GM12891 (cell line): ENCODE results near the gene NUP58.

Source experiments
- DNase-seq: peaks from one replicate; pipeline ENCODE4 v3.0.0; 2011; ENCODE audit warnings: low spot score; ENCODE audit not compliant: insufficient read length
- FAIRE-seq: peaks from 2 replicates; lab custom pipeline; 2011; peaks lifted over from hg19 to GRCh38; lab: Jason Lieb, UNC
- PAX5 ChIP-seq: IDR thresholded peaks from 2 replicates; pipeline ENCODE4 v1.6.1; 2011; ENCODE audit warnings: low read length, moderate library complexity, mild to moderate bottlenecking; ENCODE audit not compliant: insufficient read depth, severe bottlenecking
- POLR2A ChIP-seq: IDR thresholded peaks from 2 replicates; pipeline ENCODE4 v1.6.1; 2011; ENCODE audit warnings: low read depth, low read length, control low read depth
- POLR2AphosphoS5 ChIP-seq: IDR thresholded peaks from 2 replicates; pipeline ENCODE4 v1.6.1; 2011; ENCODE audit warnings: low read depth, low read length, control low read depth
- POU2F2 ChIP-seq: IDR thresholded peaks from 2 replicates; pipeline ENCODE4 v1.6.1; 2011; ENCODE audit warnings: low read depth, mild to moderate bottlenecking, control low read depth, low read length, moderate library complexity
- SPI1 ChIP-seq: IDR thresholded peaks from 2 replicates; pipeline ENCODE4 v1.6.1; 2011; ENCODE audit warnings: low read depth, low read length, control low read depth
- TAF1 ChIP-seq: IDR thresholded peaks from 2 replicates; pipeline ENCODE4 v1.6.1; 2011; ENCODE audit warnings: low read depth, low read length, control low read depth

Gene NUP58

GRCh38 chr13:25280396-25280795 is 21.0 kb upstream of the NUP58 start:
- TF ChIP-seq SPI1, result no peak
- TF ChIP-seq POU2F2, result no peak
- no peak for TF ChIP-seq POLR2A
- no peak for TF ChIP-seq TAF1
- no peak for TF ChIP-seq PAX5
- no peak for TF ChIP-seq POLR2AphosphoS5
- FAIRE-seq, result no peak
- DNase-seq, result no peak

GRCh38 chr13:25281193-25281934 is 20.1 kb upstream of the NUP58 start:
- TF ChIP-seq TAF1, result no peak
- no peak for DNase-seq
- peak; percentile 90 for FAIRE-seq

- no peak for TF ChIP-seq TAF1
- no peak for TF ChIP-seq POLR2AphosphoS5
- no peak for TF ChIP-seq POLR2A
- peak; percentile 54 for FAIRE-seq
- DNase-seq, result no peak
These were observed 19.5 kb upstream of the NUP58 start for GRCh38 chr13:25281935-25282332.

GRCh38 chr13:25286308-25286968 is 15.0 kb upstream of the NUP58 start:
- TF ChIP-seq POLR2A, result no peak
- TF ChIP-seq SPI1, result 0 out of 2 replicates have a peak, but pooled peaks have one; percentile 41
- DNase-seq (no peak), FAIRE-seq (peak; percentile 90)

- DNase-seq (peak; percentile 89), FAIRE-seq (peak; percentile 96)
- TF ChIP-seq POU2F2 (no peak), PAX5 (no peak), SPI1 (peak; percentile 49; the same call in 1 of the 2 replicates), TAF1 (peak; percentile 62; the same call in 1 of the 2 replicates), POLR2AphosphoS5 (peak; percentile 57; the same call in 1 of the 2 replicates), POLR2A (peak; percentile 63)
These were observed 14.2 kb upstream of the NUP58 start, which contains the start of gene MTMR6 for GRCh38 chr13:25286969-25287961. MTMR6 (minus strand) TSS chr13:25287488; CDS start chr13:25287247, 241 bp downstream.

GRCh38 chr13:25288966-25289365 is 12.5 kb upstream of the NUP58 start:
- FAIRE-seq (no peak), DNase-seq (no peak)
- TF ChIP-seq POU2F2 (no peak), TAF1 (no peak), POLR2A (no peak), SPI1 (no peak), POLR2AphosphoS5 (no peak)

GRCh38 chr13:25291691-25292090 is 9.7 kb upstream of the NUP58 start:
- no peak for TF ChIP-seq POLR2A
- no peak for TF ChIP-seq POLR2AphosphoS5
- TF ChIP-seq POU2F2, result no peak
- TF ChIP-seq TAF1, result no peak
- no peak for FAIRE-seq
- no peak for DNase-seq

- FAIRE-seq (no peak), DNase-seq (no peak)
- no peak for TF ChIP-seq TAF1
- no peak for TF ChIP-seq POLR2A
- TF ChIP-seq PAX5, result no peak
- TF ChIP-seq POLR2AphosphoS5, result no peak
- no peak for TF ChIP-seq POU2F2
- no peak for TF ChIP-seq SPI1
These were observed 9.1 kb upstream of the NUP58 start for GRCh38 chr13:25292301-25292700.

GRCh38 chr13:25295228-25295627 is 6.2 kb upstream of the NUP58 start:
- DNase-seq (no peak), FAIRE-seq (no peak)
- TF ChIP-seq PAX5 (no peak), POLR2AphosphoS5 (no peak), POLR2A (no peak), POU2F2 (no peak), TAF1 (no peak), SPI1 (no peak)

GRCh38 chr13:25295701-25296100 is 5.7 kb upstream of the NUP58 start:
- DNase-seq, result no peak
- no peak for TF ChIP-seq PAX5
- no peak for TF ChIP-seq SPI1
- no peak for TF ChIP-seq POLR2AphosphoS5
- no peak for TF ChIP-seq TAF1
- no peak for TF ChIP-seq POLR2A
- no peak for TF ChIP-seq POU2F2
- no peak for FAIRE-seq
